ENCODE data around the gene ZNF181. TPM values are rescaled to one million over a fixed set of nuclear protein-coding genes. Genes with fewer than 3 reads are reported as not detected.

The ZNF181 gene
- total and polyA plus RNA-seq, 2 of the 8 experiments (the other 6 are each of a cell fraction or from before 2014, with no cell fraction given) = 2.8 to 7.5 TPM

Other genes starting within 250 kb of the ZNF181 start
- gene SCGB2B2, start 57.1 kb upstream of the ZNF181 start, total RNA-seq (2021; fragmentation: NEBNext Ultra II Directional; extraction: Animal tissue kit (Norgen Biotek cat#: 25700)) = not detected in 2 replicates
- 0.09 and 0.19 TPM in 2 replicates for gene SCGB2B2, start 57.1 kb upstream of the ZNF181 start, polyA plus RNA-seq (2011; rRNA removed)
- gene ZNF302, start 56.6 kb upstream of the ZNF181 start, total RNA-seq (2021; fragmentation: NEBNext Ultra II Directional; extraction: Animal tissue kit (Norgen Biotek cat#: 25700)) = 17.0 and 20.4 TPM in 2 replicates
- gene ZNF302, start 56.6 kb upstream of the ZNF181 start, polyA plus RNA-seq (2011; rRNA removed) = 9.1 and 10.9 TPM in 2 replicates
- gene ZNF599, start 39.0 kb downstream of the ZNF181 start, total RNA-seq (2021; fragmentation: NEBNext Ultra II Directional; extraction: Animal tissue kit (Norgen Biotek cat#: 25700)) = 3.8 and 4.8 TPM in 2 replicates
- gene ZNF599, start 39.0 kb downstream of the ZNF181 start, polyA plus RNA-seq (2011; rRNA removed) = 5.4 and 6.5 TPM in 2 replicates
- gene ZNF30, start 192.7 kb downstream of the ZNF181 start, total RNA-seq (2021; fragmentation: NEBNext Ultra II Directional; extraction: Animal tissue kit (Norgen Biotek cat#: 25700)) = 4.7 TPM in 2 replicates
- 1.1 and 2.0 TPM in 2 replicates for gene ZNF30, start 192.7 kb downstream of the ZNF181 start, polyA plus RNA-seq (2011; rRNA removed)
- 6.0 and 7.2 TPM in 2 replicates for gene ZNF792, start 230.0 kb downstream of the ZNF181 start, total RNA-seq (2021; fragmentation: NEBNext Ultra II Directional; extraction: Animal tissue kit (Norgen Biotek cat#: 25700))
- 1.9 and 2.5 TPM in 2 replicates for gene ZNF792, start 230.0 kb downstream of the ZNF181 start, polyA plus RNA-seq (2011; rRNA removed)